Measurements from ENCODE around the gene TIMM44. TPM values are rescaled to one million over a fixed set of nuclear protein-coding genes. Genes with fewer than 3 reads are reported as not detected.

TIMM44 gene
- total RNA-seq, 1 donor from 2014 or later: 92.5 TPM

- POLR2A ChIA-PET: no interaction called here
- no peaks in the 10 kb centered on the region for H3K36me3 Mint-ChIP-seq (ENCODE audit: low read depth)
- no peaks in the 10 kb centered on the region for H3K9me3 Mint-ChIP-seq
- no peak overlapping the region for H3K4me3 Mint-ChIP-seq
- intact Hi-C loops (cut with micrococcal nuclease): no loop called here
- H3K4me1 Mint-ChIP-seq: no peaks in the 10 kb centered on the region
- ATAC-seq (ENCODE audit: low read depth) (no peak), DNase-seq (no peak)
- no peak for TF ChIP-seq CTCF (IDR thresholded peaks at IDR 0.05)
- peaks cover 16% of the 10 kb centered on the region for H3K27me3 Mint-ChIP-seq
- CTCF ChIA-PET: no interaction called here
- no peak overlapping the region for H3K27ac Mint-ChIP-seq
Measured at GRCh38 chr19:7887408-7888144, 55.9 kb downstream of the TIMM44 start.

- peaks cover 11% of the 10 kb centered on the region for H3K27me3 Mint-ChIP-seq
- ChIA-PET POLR2A (interaction anchor here (1.4 kb wide), 1 partner anchor 17 kb away, joined by 3 read pairs; no protein-coding TSS in a partner anchor), CTCF (no interaction called here)
- no peak for TF ChIP-seq CTCF (IDR thresholded peaks at IDR 0.05)
- no peaks in the 10 kb centered on the region for H3K4me1 Mint-ChIP-seq
- intact Hi-C loops (cut with micrococcal nuclease): no loop called here
- DNase-seq (no peak), ATAC-seq (ENCODE audit: low read depth) (no peak)
- no peak overlapping the region for H3K4me3 Mint-ChIP-seq
- no peaks in the 10 kb centered on the region for H3K9me3 Mint-ChIP-seq
- H3K36me3 Mint-ChIP-seq (ENCODE audit: low read depth): no peaks in the 10 kb centered on the region
- H3K27ac Mint-ChIP-seq: no peak overlapping the region
Measured at GRCh38 chr19:7885818-7886217, 57.6 kb downstream of the TIMM44 start.

- ChIA-PET CTCF (no interaction called here), POLR2A (no interaction called here)
- no peaks in the 10 kb centered on the region for H3K4me1 Mint-ChIP-seq
- intact Hi-C loops (cut with micrococcal nuclease): no loop called here
- H3K27ac Mint-ChIP-seq: no peak overlapping the region
- H3K9me3 Mint-ChIP-seq: no peaks in the 10 kb centered on the region
- TF ChIP-seq CTCF (IDR thresholded peaks at IDR 0.05): no peak
- H3K4me3 Mint-ChIP-seq: no peak overlapping the region
- H3K27me3 Mint-ChIP-seq: peaks cover 6% of the 10 kb centered on the region
- ATAC-seq (ENCODE audit: low read depth): no peak
- no peaks in the 10 kb centered on the region for H3K36me3 Mint-ChIP-seq (ENCODE audit: low read depth)
- DNase-seq: no peak
Measured at GRCh38 chr19:7883796-7884570, 59.5 kb downstream of the TIMM44 start.

- Mint-ChIP-seq H3K4me3 (no peak overlapping the region), H3K36me3 (ENCODE audit: low read depth) (no peaks in the 10 kb centered on the region), H3K4me1 (no peaks in the 10 kb centered on the region), H3K9me3 (no peaks in the 10 kb centered on the region), H3K27ac (no peak overlapping the region), H3K27me3 (peaks cover 3% of the 10 kb centered on the region)
- intact Hi-C loops (cut with micrococcal nuclease): no loop called here
- no peak for DNase-seq
- ChIA-PET POLR2A (interaction anchor here (0.6 kb wide), 1 partner anchor 335 kb away, joined by 3 read pairs; no protein-coding TSS in a partner anchor), CTCF (no interaction called here)
- no peak for ATAC-seq (ENCODE audit: low read depth)
- no peak for TF ChIP-seq CTCF (IDR thresholded peaks at IDR 0.05)
Measured at GRCh38 chr19:7883105-7883504, 60.4 kb downstream of the TIMM44 start.

- H3K4me3 Mint-ChIP-seq: no peak overlapping the region
- ChIA-PET CTCF (no interaction called here), POLR2A (no interaction called here)
- no peak for ATAC-seq (ENCODE audit: low read depth)
- no peak for DNase-seq
- no peak overlapping the region for H3K27ac Mint-ChIP-seq
- no peaks in the 10 kb centered on the region for H3K36me3 Mint-ChIP-seq (ENCODE audit: low read depth)
- H3K27me3 Mint-ChIP-seq: no peaks in the 10 kb centered on the region
- H3K9me3 Mint-ChIP-seq: no peaks in the 10 kb centered on the region
- TF ChIP-seq CTCF (IDR thresholded peaks at IDR 0.05): no peak
- intact Hi-C loops (cut with micrococcal nuclease): no loop called here
- H3K4me1 Mint-ChIP-seq: no peaks in the 10 kb centered on the region
Measured at GRCh38 chr19:7881910-7882309, 61.6 kb downstream of the TIMM44 start.
